Neural crest cell (in vitro differentiated cells): ENCODE data around the gene SYTL3. TPM values are rescaled to one million over a fixed set of nuclear protein-coding genes. Genes with fewer than 3 reads are reported as not detected.

Experiments used
- DNase-seq: peaks from one replicate; pipeline ENCODE4 v3.0.0; 2021; ENCODE audit warnings: low read depth, mixed read lengths, low spot score
- H3K27ac Mint-ChIP-seq: one replicate; pipeline ENCODE4 v1.8.0; 2021; ENCODE audit warnings: mild to moderate bottlenecking, mixed read lengths; ENCODE audit not compliant: unreplicated experiment
- H3K27me3 Mint-ChIP-seq: 2 replicates; pipeline ENCODE4 v1.8.0; 2021; ENCODE audit warnings: low read depth, mild to moderate bottlenecking, mixed read lengths
- H3K36me3 Mint-ChIP-seq: 2 replicates; pipeline ENCODE4 v1.8.0; 2021; ENCODE audit warnings: low read depth, mild to moderate bottlenecking, mixed read lengths
- H3K4me1 Mint-ChIP-seq: 2 replicates; pipeline ENCODE4 v1.8.0; 2021; ENCODE audit warnings: mixed read lengths
- H3K4me3 Mint-ChIP-seq: one replicate; pipeline ENCODE4 v1.8.0; 2021; ENCODE audit warnings: mild to moderate bottlenecking, mixed read lengths
- H3K9me3 Mint-ChIP-seq: 2 replicates; pipeline ENCODE4 v1.8.0; 2021; ENCODE audit warnings: mixed read lengths
- total RNA-seq: library from RNA; stranded (reverse); gene quantifications from 2 replicates; pipeline ENCODE4 v1.2.1, GENCODE V29; 2021
- TF ChIP-seq, protein P1 (sequence below): fragments of 200-600 bp; sonication (generic); conservative IDR thresholded peaks from 2 replicates; pipeline ENCODE4 v1.5.0; 2021; ENCODE audit warnings: antibody characterized with exemption, mild to moderate bottlenecking

SYTL3 gene
- total RNA-seq, 1 donor from 2014 or later = 0.28 TPM

DNA sequence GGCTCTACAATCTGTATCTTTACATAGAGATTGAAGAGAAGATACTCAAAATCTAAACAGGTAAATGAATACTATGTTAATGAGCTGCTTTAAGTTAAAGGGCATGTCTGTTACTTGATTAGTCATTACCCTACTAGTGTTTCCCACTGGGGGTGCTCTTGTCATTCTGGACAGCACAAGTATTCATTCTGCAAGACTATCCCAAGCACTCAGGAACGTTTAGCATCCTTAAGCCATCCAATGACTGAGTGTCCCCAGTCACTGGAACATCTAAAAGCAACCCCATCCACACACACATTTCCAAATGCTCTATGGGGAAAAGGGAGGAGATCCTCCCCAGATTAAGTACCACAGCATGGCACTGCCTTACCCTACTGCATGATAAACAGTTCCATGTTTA lies 143.6 kb downstream of the SYTL3 start:
- Mint-ChIP-seq H3K4me3 (no peak overlapping the region), H3K27me3 (no peaks in the 10 kb centered on the region), H3K9me3 (no peaks in the 10 kb centered on the region), H3K27ac (no peak overlapping the region), H3K4me1 (peaks cover 28% of the 10 kb centered on the region), H3K36me3 (no peaks in the 10 kb centered on the region)
- TF ChIP-seq, protein P1, sequence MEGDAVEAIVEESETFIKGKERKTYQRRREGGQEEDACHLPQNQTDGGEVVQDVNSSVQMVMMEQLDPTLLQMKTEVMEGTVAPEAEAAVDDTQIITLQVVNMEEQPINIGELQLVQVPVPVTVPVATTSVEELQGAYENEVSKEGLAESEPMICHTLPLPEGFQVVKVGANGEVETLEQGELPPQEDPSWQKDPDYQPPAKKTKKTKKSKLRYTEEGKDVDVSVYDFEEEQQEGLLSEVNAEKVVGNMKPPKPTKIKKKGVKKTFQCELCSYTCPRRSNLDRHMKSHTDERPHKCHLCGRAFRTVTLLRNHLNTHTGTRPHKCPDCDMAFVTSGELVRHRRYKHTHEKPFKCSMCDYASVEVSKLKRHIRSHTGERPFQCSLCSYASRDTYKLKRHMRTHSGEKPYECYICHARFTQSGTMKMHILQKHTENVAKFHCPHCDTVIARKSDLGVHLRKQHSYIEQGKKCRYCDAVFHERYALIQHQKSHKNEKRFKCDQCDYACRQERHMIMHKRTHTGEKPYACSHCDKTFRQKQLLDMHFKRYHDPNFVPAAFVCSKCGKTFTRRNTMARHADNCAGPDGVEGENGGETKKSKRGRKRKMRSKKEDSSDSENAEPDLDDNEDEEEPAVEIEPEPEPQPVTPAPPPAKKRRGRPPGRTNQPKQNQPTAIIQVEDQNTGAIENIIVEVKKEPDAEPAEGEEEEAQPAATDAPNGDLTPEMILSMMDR = peak; percentile 45
- DNase-seq = no peak

DNA sequence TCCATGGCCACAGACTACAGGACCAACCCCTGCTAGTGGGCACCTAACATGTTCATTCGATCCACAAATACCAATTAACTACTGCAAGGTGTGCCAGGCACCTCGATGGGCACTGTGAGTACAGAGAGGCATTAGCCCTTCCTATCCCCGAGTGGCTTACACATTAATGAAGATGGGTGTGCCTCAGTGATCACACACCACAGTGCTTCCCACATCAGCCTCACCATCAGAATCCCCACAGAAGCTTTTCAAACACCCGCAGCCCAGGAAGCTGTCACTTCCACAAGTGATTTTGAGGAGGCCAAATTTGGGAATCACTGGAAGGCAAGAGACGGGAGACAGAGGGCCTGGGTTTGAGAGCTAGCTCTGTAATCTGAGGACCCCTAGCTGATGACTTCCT lies 145.7 kb downstream of the SYTL3 start:
- no peaks in the 10 kb centered on the region for H3K27me3 Mint-ChIP-seq
- H3K27ac Mint-ChIP-seq = no peak overlapping the region
- H3K9me3 Mint-ChIP-seq = no peaks in the 10 kb centered on the region
- H3K4me1 Mint-ChIP-seq = peaks cover 31% of the 10 kb centered on the region
- no peak overlapping the region for H3K4me3 Mint-ChIP-seq
- no peak for DNase-seq
- no peaks in the 10 kb centered on the region for H3K36me3 Mint-ChIP-seq
- TF ChIP-seq, protein P1 = no peak

DNA sequence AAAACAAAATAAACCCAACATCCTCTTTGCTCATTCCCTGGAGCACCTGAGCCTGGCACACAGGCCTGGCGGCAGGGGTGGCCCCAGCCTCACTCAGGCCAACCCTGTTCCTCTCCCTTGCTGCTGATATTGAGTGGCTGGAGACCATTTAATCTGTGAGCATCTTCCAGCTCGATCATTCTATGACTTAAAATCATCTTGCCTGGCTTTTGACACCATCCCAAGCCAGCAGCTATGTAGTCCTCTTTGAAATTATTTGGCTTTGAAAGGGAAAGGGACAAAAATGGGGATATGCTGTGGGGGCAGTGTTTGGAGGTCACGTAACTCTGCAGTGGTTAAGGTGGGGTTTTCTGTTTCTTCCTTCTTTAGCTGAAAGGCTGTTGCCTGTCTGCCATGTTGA lies 146.5 kb downstream of the SYTL3 start:
- no peaks in the 10 kb centered on the region for H3K9me3 Mint-ChIP-seq
- no peaks in the 10 kb centered on the region for H3K36me3 Mint-ChIP-seq
- H3K4me3 Mint-ChIP-seq = no peak overlapping the region
- DNase-seq = no peak
- H3K27me3 Mint-ChIP-seq = no peaks in the 10 kb centered on the region
- TF ChIP-seq, protein P1 = no peak
- H3K4me1 Mint-ChIP-seq = peaks cover 23% of the 10 kb centered on the region
- no peak overlapping the region for H3K27ac Mint-ChIP-seq

DNA sequence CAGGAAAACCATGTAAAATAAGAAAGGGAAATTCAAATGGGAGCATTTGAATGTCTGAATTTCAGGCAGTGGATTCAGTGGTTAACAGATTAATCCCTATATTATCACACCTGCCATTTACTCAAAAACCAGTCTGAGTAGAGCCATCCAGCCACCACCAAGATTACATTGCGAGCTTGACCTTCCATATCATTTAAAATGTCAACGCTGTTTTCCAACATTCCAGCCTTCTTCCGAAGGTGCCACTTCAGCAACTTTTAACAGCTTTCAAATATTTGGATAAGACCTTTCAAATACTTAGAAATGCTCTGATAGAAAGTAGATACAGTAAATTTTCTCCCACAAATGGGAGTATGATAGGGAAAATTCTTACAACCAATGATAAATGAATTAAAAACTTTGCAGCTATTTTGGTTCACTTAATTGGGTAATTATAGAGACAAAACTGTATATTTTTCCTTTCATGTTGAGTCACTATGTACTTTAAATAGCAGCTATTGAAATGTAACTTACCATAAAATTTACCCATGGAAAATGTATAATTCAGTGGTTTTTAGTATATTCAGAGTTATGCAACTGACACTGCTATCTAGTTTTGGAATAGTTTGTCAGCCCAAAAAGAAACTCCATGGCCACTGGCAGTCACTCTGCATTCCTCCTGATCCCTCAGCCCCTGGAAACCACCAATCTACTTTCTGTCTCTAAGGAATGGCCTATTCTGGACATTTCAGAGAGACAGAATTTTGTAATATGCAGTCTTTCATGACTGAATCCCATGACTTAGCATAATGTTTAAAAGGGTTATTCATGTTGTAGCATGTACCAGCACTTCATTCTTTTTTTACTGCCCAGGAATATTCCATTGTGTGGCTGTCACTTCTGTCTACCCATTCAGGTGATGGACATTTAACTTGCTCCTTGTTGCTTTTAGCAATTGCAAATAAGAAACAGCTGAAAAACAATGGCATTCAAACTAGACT lies 147.8 kb downstream of the SYTL3 start:
- Mint-ChIP-seq H3K4me1 (peaks cover 27% of the 10 kb centered on the region), H3K27ac (no peak overlapping the region), H3K9me3 (no peaks in the 10 kb centered on the region), H3K36me3 (no peaks in the 10 kb centered on the region), H3K27me3 (no peaks in the 10 kb centered on the region), H3K4me3 (no peak overlapping the region)
- no peak for DNase-seq
- TF ChIP-seq, protein P1 = no peak

DNA sequence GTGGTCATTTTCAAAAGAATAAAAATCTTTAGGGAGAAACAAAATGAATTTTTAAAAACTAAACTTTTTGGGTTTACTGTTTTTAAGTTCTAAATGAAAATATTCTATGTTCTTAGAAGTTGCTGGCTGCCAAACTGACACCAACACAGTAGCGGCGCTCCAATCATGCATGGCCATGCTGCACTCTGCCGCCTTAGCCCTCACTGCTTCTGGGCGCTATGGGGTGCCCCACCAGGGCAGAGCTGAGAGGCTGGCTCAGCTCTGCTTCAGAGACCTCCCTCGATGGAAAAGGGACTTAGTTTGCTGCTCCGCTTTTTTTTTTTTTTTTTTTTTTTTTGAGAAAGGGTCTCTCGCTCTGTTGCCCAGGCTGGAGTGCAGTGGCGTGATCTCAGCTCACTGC lies 148.5 kb downstream of the SYTL3 start:
- peaks cover 31% of the 10 kb centered on the region for H3K4me1 Mint-ChIP-seq
- H3K27ac Mint-ChIP-seq = no peak overlapping the region
- no peak for DNase-seq
- TF ChIP-seq, protein P1 = no peak
- no peaks in the 10 kb centered on the region for H3K27me3 Mint-ChIP-seq
- H3K4me3 Mint-ChIP-seq = no peak overlapping the region
- no peaks in the 10 kb centered on the region for H3K9me3 Mint-ChIP-seq
- no peaks in the 10 kb centered on the region for H3K36me3 Mint-ChIP-seq
